ENCODE measurements around the gene DYNC1H1. TPM values are rescaled to one million over a fixed set of nuclear protein-coding genes. Genes with fewer than 3 reads are reported as not detected.

DYNC1H1 gene
- total RNA-seq, result 100 to 1,000 TPM; 222 to 245 TPM

GRCh38 chr14:101964297-101965180, at the start of gene DYNC1H1:
DYNC1H1 (plus strand) TSS chr14:101964573; CDS start chr14:101964692, 119 bp downstream.

GRCh38 chr14:102086972-102087761, 122.8 kb downstream of the DYNC1H1 start, which contains the start of gene HSP90AA1:
HSP90AA1 (minus strand) TSS chr14:102087044; CDS start chr14:102086378, 666 bp downstream.

Other genes with a start within 250 kb of the DYNC1H1 start
- 100 to 1,000 TPM; 347 to 357 TPM for gene PPP2R5C, start 202.9 kb upstream of the DYNC1H1 start, total RNA-seq
- 100 to 1,000 TPM; 388 to 401 TPM for gene HSP90AA1, start 122.5 kb downstream of the DYNC1H1 start, total RNA-seq
- 10 to 100 TPM; 24.3 to 28.8 TPM for gene WDR20, start 175.3 kb downstream of the DYNC1H1 start, total RNA-seq